CD14-positive monocyte (primary cell): Measurements from ENCODE around the gene CCDC87. TPM values are rescaled to one million over a fixed set of nuclear protein-coding genes. Genes with fewer than 3 reads are reported as not detected.

Source experiments
- DNase-seq, 3 donors: peaks; one replicate each; pipeline ENCODE4 v3.0.0-alpha.2; 2011 to 2022
- H2AFZ ChIP-seq: 2 replicates; pipeline ENCODE4 v1.6.0; 2012; ENCODE audit warnings: mild to moderate bottlenecking, low read depth, low read length, inconsistent platforms; ENCODE audit not compliant: insufficient read depth, poor library complexity, severe bottlenecking
- H3K27ac ChIP-seq, 2 donors: 1 replicate in 1 of 2; 2 replicates in 1 of 2; pipeline ENCODE4 v1.5.1; 2012 to 2013; ENCODE audit warnings: low read length in 2 of 2, control low read depth in 1 of 2, inconsistent platforms in 1 of 2, low read depth in 1 of 2, mild to moderate bottlenecking in 1 of 2
- H3K27me3 ChIP-seq, 2 donors: one replicate each; pipeline versions ENCODE4 v1.6.0 to v1.6.1; 2011 to 2013; ENCODE audit warnings: low read length in 2 of 2; ENCODE audit not compliant: control insufficient read depth in 2 of 2, insufficient read depth in 2 of 2
- H3K36me3 ChIP-seq, 2 donors: replicated peaks in 1 of 2; 1 replicate in 1 of 2; 2 replicates in 1 of 2; pipeline versions ENCODE4 v1.5.1 to v1.6.1; 2012 to 2013; ENCODE audit warnings: low read length in 2 of 2, control low read depth in 1 of 2, inconsistent platforms in 1 of 2, mild to moderate bottlenecking in 1 of 2; ENCODE audit not compliant: insufficient read depth in 2 of 2, control insufficient read depth in 1 of 2
- H3K4me1 ChIP-seq, 2 donors: 1 replicate in 1 of 2; 2 replicates in 1 of 2; pipeline versions ENCODE4 v1.5.1 to v1.6.1; 2012 to 2013; ENCODE audit warnings: low read length in 2 of 2, control low read depth in 1 of 2, inconsistent platforms in 1 of 2, mild to moderate bottlenecking in 1 of 2, moderate library complexity in 1 of 2; ENCODE audit not compliant: insufficient read depth in 2 of 2, control insufficient read depth in 1 of 2
- H3K4me2 ChIP-seq: replicated peaks from 2 replicates; pipeline ENCODE3; 2012; ENCODE audit warnings: low read length, moderate library complexity, mild to moderate bottlenecking; ENCODE audit not compliant: poor library complexity, severe bottlenecking; ENCODE audit errors: extremely low read depth
- H3K4me3 ChIP-seq, 3 experiments: fragments of 200-600 bp in 1 of 3; sonication (generic) in 1 of 3; replicated peaks in 1 of 3; 1 replicate in 2 of 3; 2 replicates in 1 of 3; pipeline ENCODE4 v1.5.1; 2011 to 2013; ENCODE audit warnings: low read length in 3 of 3, mild to moderate bottlenecking in 3 of 3, control low read depth in 2 of 3, low read depth in 2 of 3, inconsistent platforms in 1 of 3, moderate library complexity in 1 of 3
- H3K79me2 ChIP-seq: 2 replicates; pipeline ENCODE4 v1.6.0; 2012; ENCODE audit warnings: mild to moderate bottlenecking, control low read depth, inconsistent platforms, low read length, moderate library complexity; ENCODE audit not compliant: insufficient read depth
- H3K9ac ChIP-seq: 2 replicates; pipeline ENCODE4 v1.6.0; 2017; ENCODE audit warnings: low read length, mild to moderate bottlenecking; ENCODE audit not compliant: insufficient read depth, poor library complexity, severe bottlenecking
- H3K9me3 ChIP-seq, 2 donors: replicated peaks in 1 of 2; 1 replicate in 1 of 2; 2 replicates in 1 of 2; pipeline versions ENCODE4 v1.5.1 to v1.6.1; 2012 to 2013; ENCODE audit warnings: low read length in 2 of 2, control low read depth in 1 of 2; ENCODE audit not compliant: control insufficient read depth in 1 of 2, insufficient read depth in 1 of 2
- H4K20me1 ChIP-seq: 2 replicates; pipeline ENCODE4 v1.6.0; 2012; ENCODE audit warnings: mild to moderate bottlenecking, low read length, control low read depth, moderate library complexity; ENCODE audit not compliant: insufficient read depth
- H3K27ac Mint-ChIP-seq, 7 donors: one replicate each; pipeline ENCODE4 v1.8.0; 2020; ENCODE audit warnings: mild to moderate bottlenecking in 7 of 7, mixed read lengths in 7 of 7, moderate library complexity in 6 of 7, inconsistent platforms in 2 of 7
- H3K27me3 Mint-ChIP-seq, 3 donors: one replicate each; pipeline ENCODE4 v1.8.0; 2021 to 2022; ENCODE audit warnings: low read depth in 3 of 3, mild to moderate bottlenecking in 3 of 3, mixed read lengths in 3 of 3, moderate library complexity in 3 of 3, inconsistent platforms in 1 of 3
- H3K36me3 Mint-ChIP-seq, 2 donors: one replicate each; pipeline ENCODE4 v1.8.0; 2020; ENCODE audit warnings: mixed read lengths in 2 of 2, inconsistent platforms in 1 of 2, mild to moderate bottlenecking in 1 of 2
- H3K4me1 Mint-ChIP-seq: one replicate; pipeline ENCODE4 v1.8.0; 2020; ENCODE audit warnings: mild to moderate bottlenecking, mixed read lengths
- H3K4me3 Mint-ChIP-seq, 2 donors: one replicate each; pipeline ENCODE4 v1.8.0; 2020; ENCODE audit warnings: mild to moderate bottlenecking in 2 of 2, mixed read lengths in 2 of 2, moderate library complexity in 1 of 2
- H3K9me3 Mint-ChIP-seq, 7 donors: one replicate each; pipeline ENCODE4 v1.8.0; 2020 to 2022; ENCODE audit warnings: mixed read lengths in 7 of 7, mild to moderate bottlenecking in 6 of 7, moderate library complexity in 6 of 7, inconsistent platforms in 2 of 7
- CTCF ChIP-seq: fragments of 200-600 bp; IDR thresholded peaks from one replicate; pipeline ENCODE4 v1.8.0; 2022; ENCODE audit warnings: antibody characterized with exemption, mild to moderate bottlenecking
- WGBS: methylation state at CpG from one replicate; pipeline ENCODE4 v1.1.5; 2013; ENCODE audit warnings: missing lambda C conversion rate; ENCODE audit not compliant: insufficient coverage; 5-methylcytosine and 5-hydroxymethylcytosine counted together
- intact Hi-C, 2 donors: fragments of 100-400 bp; cut with micrococcal nuclease; formaldehyde crosslinking; loops; one replicate each; pipeline versions ENCODE4 v1.15.0 to v1.15.1; 2023
- polyA plus RNA-seq, 3 donors: library from polyadenylated mRNA; depleted of rRNA in 1 of 3; unstranded in 2 of 3; stranded (reverse) in 1 of 3; fragments of 300-500 nt in 2 of 3; fragments of >200 nt in 1 of 3; fragmentation: Illumina TruSeq in 2 of 3; gene quantifications; 1 replicate in 2 of 3; 2 replicates in 1 of 3; pipeline ENCODE4 v1.2.3, GENCODE V29; 2012 to 2021

Gene CCDC87
- polyA plus RNA-seq, 3 donors = not detected

GRCh38 chr11:66616379-66617154 lies 23.7 kb upstream of the CCDC87 start, which contains the start of gene RBM14:
Gene RBM14, plus strand, starts transcription at chr11:66616630. Its CDS starts 91 bp downstream, at chr11:66616721.
- Mint-ChIP-seq H3K4me1 (peaks cover 38% of the 10 kb centered on the region), H3K27ac (peak within 1 kb of the TSS; percentile 96 to 99 (median 98)), H3K4me3 (peak within 1 kb of the TSS; percentile 94 to 98), H3K9me3 (peaks cover 0 to 3% (median 0%) of the 10 kb centered on the region in 7 donors), H3K27me3 (peaks cover 0 to 2% (median 2%) of the 10 kb centered on the region in 3 donors), H3K36me3 (peaks cover under 1 to 15% of the 10 kb centered on the region in 2 donors)
- DNase-seq = peak; percentile 98 to 99 (median 99)
- Histone ChIP-seq H2AFZ (peak within 1 kb of the TSS; percentile 93), H3K27me3 (no peaks in the 10 kb centered on the region), H3K4me2 (peak within 1 kb of the TSS; percentile 88), H4K20me1 (peaks cover 46% of the 10 kb centered on the region), H3K36me3 (peaks cover under 1 to 7% of the 10 kb centered on the region in 2 donors), H3K9ac (peak within 1 kb of the TSS; percentile 95), H3K9me3 (no peaks in the 10 kb centered on the region), H3K4me3 (peak within 1 kb of the TSS; percentile 71 to 99 (median 82)), H3K4me1 (peaks cover 32 to 38% of the 10 kb centered on the region in 2 donors), H3K79me2 (peaks cover 64% of the 10 kb centered on the region), H3K27ac (peak within 1 kb of the TSS; percentile 91 to 99)
- intact Hi-C loops = loop anchor here (2.0 kb wide), 2 partner anchors 22 to 24 kb away; partner anchors contain the start of genes CCDC87 (in 2 of the 2), CCS (in 2 of the 2) and RBM4 (in 1 of the 2)
- WGBS = under 1% methylated on average over 90 of the region's 90 CpGs
- no peak for TF ChIP-seq CTCF

GRCh38 chr11:66614073-66614472 lies 21.2 kb upstream of the CCDC87 start:
- H3K4me3 ChIP-seq = no peak overlapping the region
- Mint-ChIP-seq H3K27me3 (peaks cover 0 to 2% (median 2%) of the 10 kb centered on the region in 3 donors), H3K36me3 (no peaks in the 10 kb centered on the region), H3K4me3 (no peak overlapping the region), H3K4me1 (peaks cover 24% of the 10 kb centered on the region), H3K27ac (no peak overlapping the region), H3K9me3 (peaks cover 0 to 3% (median 0%) of the 10 kb centered on the region in 7 donors)
- H3K4me2 ChIP-seq = no peak overlapping the region
- WGBS = 95% methylated on average over 8 of the region's 13 CpGs
- no peaks in the 10 kb centered on the region for H3K27me3 ChIP-seq
- H3K36me3 ChIP-seq = no peaks in the 10 kb centered on the region
- H4K20me1 ChIP-seq = peaks cover 23% of the 10 kb centered on the region
- DNase-seq = no peak
- no peak overlapping the region for H3K9ac ChIP-seq
- no peak overlapping the region for H2AFZ ChIP-seq
- H3K4me1 ChIP-seq = peaks cover 23 to 28% of the 10 kb centered on the region in 2 donors
- no peak for TF ChIP-seq CTCF
- H3K79me2 ChIP-seq = peaks cover 39% of the 10 kb centered on the region
- intact Hi-C loops = no loop called here
- no peaks in the 10 kb centered on the region for H3K9me3 ChIP-seq
- no peak overlapping the region for H3K27ac ChIP-seq
